Pancreas (tissue), 10 donors: ENCODE results near the gene NDN. TPM values are rescaled to one million over a fixed set of nuclear protein-coding genes. Genes with fewer than 3 reads are reported as not detected.

Experiments used
- ATAC-seq, 4 donors: fragments of 200-7000 bp; cut with Tn5 transposase; one replicate each; pipeline versions ENCODE4 v1.8.0 to v1.9.1; 2020; ENCODE audit warnings: mild to moderate bottlenecking in 4 of 4, moderate library complexity in 4 of 4
- DNase-seq, 6 donors: peaks; one replicate each; pipeline ENCODE4 v3.0.0-alpha.2; 2020
- FAIRE-seq: peaks from 2 replicates; lab custom pipeline; 2012; peaks lifted over from hg19 to GRCh38; lab: Jason Lieb, UNC
- H3K27ac ChIP-seq, 4 donors: fragments of 200-600 bp; sonication (generic); 1 replicate in 3 of 4; 2 replicates in 1 of 4; pipeline versions ENCODE4 v1.5.0 to v1.8.0; 2020
- H3K27me3 ChIP-seq, 4 donors: fragments of 200-600 bp; one replicate each; pipeline ENCODE4 v1.8.0; 2021
- H3K36me3 ChIP-seq, 3 donors: fragments of 200-600 bp; sonication (generic) in 1 of 3; one replicate each; pipeline versions ENCODE4 v1.5.0 to v1.8.0; 2020 to 2021
- H3K4me1 ChIP-seq, 3 donors: fragments of 200-600 bp; one replicate each; pipeline ENCODE4 v1.8.0; 2021
- H3K4me3 ChIP-seq, 4 donors: fragments of 200-600 bp; sonication (generic) in 2 of 4; one replicate each; pipeline versions ENCODE4 v1.5.0 to v1.8.0; 2020 to 2021
- H3K9me3 ChIP-seq, 4 donors: fragments of 200-600 bp; one replicate each; pipeline ENCODE4 v1.8.0; 2021
- WGBS, 2 donors: extraction: QIAGEN DNeasy Blood & Tissue Kit; methylation state at CpG; one replicate each; pipeline ENCODE4 v1.1.7; 2013; 5-methylcytosine and 5-hydroxymethylcytosine counted together
- intact Hi-C, 3 donors: fragments of 100-400 bp; cut with DNase I; formaldehyde crosslinking; loops; one replicate each; pipeline versions ENCODE4 v1.11.1 to v1.14.2; 2022
- polyA plus RNA-seq, 2 donors: library from polyadenylated mRNA; stranded (reverse); fragments of 200-250 nt; gene quantifications; one replicate each; pipeline ENCODE4 v1.2.3, GENCODE V29; 2013
- total RNA-seq, 6 donors: library from RNA; stranded (reverse); fragmentation: NEBNext Ultra II Directional in 4 of 6; extraction: Animal tissue kit (Norgen Biotek cat#: 25700) in 4 of 6; gene quantifications; one replicate each; pipeline versions ENCODE4 v1.2.1 to v1.2.4, GENCODE V29; 2021 to 2023
- TF ChIP-seq, protein P1 (sequence below), 4 donors: fragments of 200-600 bp; sonication (generic) in 3 of 4; IDR thresholded peaks; one replicate each; pipeline versions ENCODE4 v1.5.0 to v1.8.0; 2021; ENCODE audit warnings: antibody characterized with exemption in 4 of 4
- donor health status: healthy with polysubstance abuse.
- donor health status: DM: no; HTN: no; CAD: no; lungs with moderate emphysema.
- donor health status: DM: no; HTN: no; CAD: no.
- donor health status: control.
- donor health status: control.
- donor health status: Bipolar disorder and iron deficiency.
- donor health status: DM: yes; HTN: yes; CAD: no.
- donor health status: DM: no; HTN: no; CAD: no.
- donor health status: DM: no; HTN: no; CAD: no.
- donor health status: DM: yes; HTN: yes; CAD: no.

Gene NDN
- total and polyA plus RNA-seq, 8 donors, result 3.7 to 38.9 (median 8.6) TPM

DNA sequence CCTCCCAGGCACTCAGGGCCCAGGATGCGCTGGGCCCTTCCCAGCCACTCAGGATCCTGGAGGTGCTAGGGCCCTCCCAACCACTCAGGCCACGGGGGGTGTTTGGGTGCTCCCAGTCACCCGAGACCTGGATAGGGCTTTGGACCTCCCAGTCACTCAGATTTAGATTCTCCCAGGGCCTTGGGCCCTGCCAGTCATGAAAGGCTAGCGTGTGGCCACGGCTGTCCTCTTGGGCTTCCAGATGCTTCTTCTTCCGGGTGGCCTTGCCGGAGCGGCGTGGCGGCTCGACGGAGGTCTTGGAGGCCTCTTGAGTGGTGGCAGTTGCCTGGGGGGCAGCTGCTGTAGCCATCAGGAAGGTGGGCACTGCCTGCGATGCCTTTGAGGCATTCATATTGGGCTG, 42.3 kb downstream of the NDN start:
- Histone ChIP-seq H3K27ac (no peak overlapping the region), H3K4me1 (no peaks in the 10 kb centered on the region), H3K4me3 (no peak overlapping the region), H3K36me3 (no peaks in the 10 kb centered on the region), H3K27me3 (peaks cover 0 to 11% (median 0%) of the 10 kb centered on the region in 4 donors), H3K9me3 (no peaks in the 10 kb centered on the region)
- intact Hi-C loops, result loop anchor here in 2 of 3 donors (5.0 to 10.0 kb wide), 3 partner anchors 222 to 1200 kb away; no protein-coding TSS in a partner anchor
- no peak for ATAC-seq
- 79 to 88% methylated on average over 13 of the region's 13 CpGs for WGBS, 2 donors
- no peak for FAIRE-seq
- TF ChIP-seq, protein P1, sequence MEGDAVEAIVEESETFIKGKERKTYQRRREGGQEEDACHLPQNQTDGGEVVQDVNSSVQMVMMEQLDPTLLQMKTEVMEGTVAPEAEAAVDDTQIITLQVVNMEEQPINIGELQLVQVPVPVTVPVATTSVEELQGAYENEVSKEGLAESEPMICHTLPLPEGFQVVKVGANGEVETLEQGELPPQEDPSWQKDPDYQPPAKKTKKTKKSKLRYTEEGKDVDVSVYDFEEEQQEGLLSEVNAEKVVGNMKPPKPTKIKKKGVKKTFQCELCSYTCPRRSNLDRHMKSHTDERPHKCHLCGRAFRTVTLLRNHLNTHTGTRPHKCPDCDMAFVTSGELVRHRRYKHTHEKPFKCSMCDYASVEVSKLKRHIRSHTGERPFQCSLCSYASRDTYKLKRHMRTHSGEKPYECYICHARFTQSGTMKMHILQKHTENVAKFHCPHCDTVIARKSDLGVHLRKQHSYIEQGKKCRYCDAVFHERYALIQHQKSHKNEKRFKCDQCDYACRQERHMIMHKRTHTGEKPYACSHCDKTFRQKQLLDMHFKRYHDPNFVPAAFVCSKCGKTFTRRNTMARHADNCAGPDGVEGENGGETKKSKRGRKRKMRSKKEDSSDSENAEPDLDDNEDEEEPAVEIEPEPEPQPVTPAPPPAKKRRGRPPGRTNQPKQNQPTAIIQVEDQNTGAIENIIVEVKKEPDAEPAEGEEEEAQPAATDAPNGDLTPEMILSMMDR (IDR thresholded peaks at IDR 0.05), result no peak
- no peak for DNase-seq

DNA sequence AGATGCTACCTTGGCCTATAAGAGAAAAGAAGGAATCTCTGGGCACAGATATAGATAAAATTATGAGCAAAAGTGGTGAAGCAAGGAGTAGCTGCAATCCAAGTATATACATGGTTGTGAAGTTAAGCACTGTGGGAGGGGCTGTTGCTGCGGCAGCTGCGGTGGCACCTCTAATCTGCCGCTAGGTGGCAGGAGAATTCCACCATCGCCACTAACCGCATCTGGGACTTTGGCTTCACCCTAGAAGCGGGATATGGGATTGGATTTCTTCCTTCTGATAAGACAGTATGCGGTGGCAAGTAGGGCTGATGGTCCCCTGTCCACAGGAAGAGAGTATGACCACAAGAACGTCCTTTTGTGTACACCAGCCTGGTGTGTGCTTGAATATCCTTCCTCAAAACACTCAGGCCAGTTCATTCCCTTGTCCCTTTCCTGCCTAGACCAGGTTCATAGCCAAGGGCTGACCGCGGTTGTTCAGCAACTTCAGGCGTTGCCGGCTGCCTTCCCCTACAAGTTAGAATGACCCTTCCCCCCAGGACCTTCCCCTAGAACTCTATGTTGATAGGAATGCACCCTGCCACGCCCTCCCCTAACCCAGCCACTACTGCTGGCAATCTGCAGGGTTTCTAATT, 44.6 kb downstream of the NDN start:
- intact Hi-C loops, result loop anchor here in 1 of 3 donors (10.0 kb wide), 1 partner anchor 1202 kb away; no protein-coding TSS in a partner anchor
- 13 to 18% methylated on average over 13 of the region's 13 CpGs for WGBS, 2 donors
- TF ChIP-seq, protein P1 (IDR thresholded peaks at IDR 0.05), result peak; percentile 75 to 87 (median 86)
- Histone ChIP-seq H3K27me3 (no peaks in the 10 kb centered on the region), H3K27ac (no peak overlapping the region), H3K9me3 (no peaks in the 10 kb centered on the region), H3K36me3 (no peaks in the 10 kb centered on the region), H3K4me3 (no peak overlapping the region), H3K4me1 (no peaks in the 10 kb centered on the region)
- DNase-seq, result peak; percentile 37 to 75 (median 60)
- ATAC-seq, result peak; percentile 76 to 93 (median 90)
- no peak for FAIRE-seq

Other genes starting within 250 kb of the NDN start
- not detected for gene GOLGA6L2, start 240.1 kb downstream of the NDN start, total RNA-seq
- under 1 TPM in 1 of 2 donors, not detected in 1; 0.02 TPM for gene GOLGA6L2, start 240.1 kb downstream of the NDN start, polyA plus RNA-seq
- gene MKRN3, start 121.6 kb downstream of the NDN start, total RNA-seq, result 1 to 10 TPM in 1 of 6 donors, under 1 TPM in 1, not detected in 4; 0.43 to 2.1 TPM
- gene MKRN3, start 121.6 kb downstream of the NDN start, polyA plus RNA-seq, result under 1 TPM; 0.40 to 0.42 TPM
- 1 to 10 TPM in 2 of 6 donors, under 1 TPM in 4; 0.23 to 1.4 (median 0.82) TPM for gene MAGEL2, start 39.4 kb downstream of the NDN start, total RNA-seq
- 1 to 10 TPM in 1 of 2 donors, under 1 TPM in 1; 0.72 to 3.8 TPM for gene MAGEL2, start 39.4 kb downstream of the NDN start, polyA plus RNA-seq